HEK293 (cell line): ENCODE measurements around the gene LAYN.

Experiments used
- CTCF ChIP-seq: fragments of 450-650 bp; formaldehyde crosslinking; IDR thresholded peaks from 2 replicates; pipeline ENCODE4 v1.5.1; 2016; ENCODE audit warnings: missing biosample characterization, missing genetic modification characterization
- GFI1B ChIP-seq: fragments of 450-650 bp; formaldehyde crosslinking; IDR thresholded peaks from 2 replicates; pipeline ENCODE4 v1.5.1; 2016; ENCODE audit warnings: missing biosample characterization, missing genetic modification characterization
- PRDM2 ChIP-seq: fragments of 450-650 bp; formaldehyde crosslinking; IDR thresholded peaks from 2 replicates; pipeline ENCODE4 v1.5.1; 2016; ENCODE audit warnings: missing biosample characterization, missing genetic modification characterization, borderline replicate concordance
- REST ChIP-seq: fragments of 450-650 bp; formaldehyde crosslinking; IDR thresholded peaks from 2 replicates; pipeline ENCODE4 v1.5.1; 2016; ENCODE audit warnings: missing biosample characterization, missing genetic modification characterization
- SCRT2 ChIP-seq: fragments of 450-650 bp; formaldehyde crosslinking; IDR thresholded peaks from 2 replicates; pipeline ENCODE4 v1.5.1; 2016; ENCODE audit warnings: missing biosample characterization, missing genetic modification characterization
- ZNF660 ChIP-seq: fragments of 450-650 bp; IDR thresholded peaks from 2 replicates; pipeline ENCODE4 v1.5.1; 2018; ENCODE audit warnings: missing biosample characterization, mild to moderate bottlenecking, missing genetic modification characterization
- ZNF707 ChIP-seq: fragments of 450-650 bp; formaldehyde crosslinking; IDR thresholded peaks from 2 replicates; pipeline ENCODE4 v1.5.1; 2016; ENCODE audit warnings: missing biosample characterization, missing genetic modification characterization

GRCh38 chr11:111537336-111537860 is 3.1 kb upstream of the LAYN start:
- TF ChIP-seq ZNF660 (tag by site-specific recombination), result no peak
- TF ChIP-seq CTCF (tag by site-specific recombination), result no peak
- TF ChIP-seq SCRT2, result no peak
- TF ChIP-seq PRDM2 (tag by site-specific recombination), result no peak
- TF ChIP-seq GFI1B (tag by site-specific recombination), result no peak
- TF ChIP-seq REST (tag by site-specific recombination), result no peak
- TF ChIP-seq ZNF707, result no peak
